M059J (cell line): ENCODE results near the gene TMC1. TPM values are rescaled to one million over a fixed set of nuclear protein-coding genes. Genes with fewer than 3 reads are reported as not detected.
"Not testable (repeated sequence)": the region's sequence is repeated elsewhere in the genome, so short reads cannot be mapped to it uniquely, and the experiment has no call there.

ENCODE experiments used
- DNase-seq: peaks from one replicate; pipeline ENCODE4 v3.0.0-alpha.2; 2012; ENCODE audit warnings: low read depth
- total RNA-seq: library from RNA; depleted of rRNA; stranded (reverse); fragments of >200 nt; shearing (Covaris generic); gene quantifications from 2 replicates; pipeline ENCODE4 v1.2.3, GENCODE V29; 2014

TMC1 gene
- total RNA-seq, 1 experiment from 2014 or later: 1.1 TPM

- DNase-seq: no peak
These were observed 241.6 kb downstream of the TMC1 start for GRCh38 chr9:72763022-72763421.

GRCh38 chr9:72769546-72769945 is 248.1 kb downstream of the TMC1 start:
- DNase-seq: no peak

GRCh38 chr9:72772661-72773060 is 251.3 kb downstream of the TMC1 start:
- peak; percentile 53 for DNase-seq

GRCh38 chr9:72773570-72773969 is 252.2 kb downstream of the TMC1 start:
- DNase-seq: peak; percentile 58

- DNase-seq: no peak
These were observed 254.2 kb downstream of the TMC1 start for GRCh38 chr9:72775570-72775969.

GRCh38 chr9:72779614-72780013 is 258.2 kb downstream of the TMC1 start:
- DNase-seq: no peak

GRCh38 chr9:72786948-72787347 is 265.5 kb downstream of the TMC1 start:
- peak; percentile 38 for DNase-seq

- DNase-seq: peak; percentile 49
These were observed 267.7 kb downstream of the TMC1 start for GRCh38 chr9:72788966-72789735.

- DNase-seq: no peak
These were observed 268.5 kb downstream of the TMC1 start for GRCh38 chr9:72789885-72790284.

- DNase-seq: no peak
These were observed 269.6 kb downstream of the TMC1 start for GRCh38 chr9:72790989-72791388.

GRCh38 chr9:72791436-72791835 is 270.0 kb downstream of the TMC1 start:
- no peak for DNase-seq

- peak; percentile 10 for DNase-seq
These were observed 273.5 kb downstream of the TMC1 start for GRCh38 chr9:72794946-72795345.

GRCh38 chr9:72800328-72800994 is 279.1 kb downstream of the TMC1 start:
- no peak for DNase-seq

GRCh38 chr9:72805238-72805637 is 283.8 kb downstream of the TMC1 start:
- DNase-seq: no peak

GRCh38 chr9:72806313-72806809 is 285.0 kb downstream of the TMC1 start:
- not testable (repeated sequence) for DNase-seq

GRCh38 chr9:72807765-72808445 is 286.5 kb downstream of the TMC1 start:
- DNase-seq: peak; percentile 18

GRCh38 chr9:72808446-72808768 is 287.0 kb downstream of the TMC1 start:
- no peak for DNase-seq

GRCh38 chr9:72809586-72809985 is 288.2 kb downstream of the TMC1 start:
- DNase-seq: no peak

GRCh38 chr9:72812559-72813111 is 291.2 kb downstream of the TMC1 start:
- DNase-seq: no peak

GRCh38 chr9:72813544-72813943 is 292.1 kb downstream of the TMC1 start:
- DNase-seq: no peak

GRCh38 chr9:72814083-72814597 is 292.7 kb downstream of the TMC1 start:
- DNase-seq: no peak

GRCh38 chr9:72816666-72817065 is 295.3 kb downstream of the TMC1 start:
- no peak for DNase-seq
